ENCODE results near the gene CD40LG. TPM values are rescaled to one million over a fixed set of nuclear protein-coding genes. Genes with fewer than 3 reads are reported as not detected.

The CD40LG gene
- total and polyA plus RNA-seq, 2 experiments from 2014 or later: not detected

GRCh38 chrX:136689436-136689835 lies 41.5 kb downstream of the CD40LG start:
- Histone ChIP-seq H3K9me2 (ENCODE audit: insufficient read depth) (no peaks in the 10 kb centered on the region), H3K4me1 (ENCODE audit: insufficient read depth) (peaks cover 6% of the 10 kb centered on the region; the same call in 1 of the 2 replicates), H3K27ac (no peak overlapping the region), H3K9ac (no peak overlapping the region), H3K79me2 (ENCODE audit: insufficient read depth) (no peaks in the 10 kb centered on the region), H4K20me1 (ENCODE audit: insufficient read depth) (no peaks in the 10 kb centered on the region), H3K36me3 (ENCODE audit: low read depth) (no peaks in the 10 kb centered on the region), H3F3A (ENCODE audit: insufficient read depth) (no peaks in the 10 kb centered on the region), H3K27me3 (replicated peaks; ENCODE audit: insufficient read depth) (no peaks in the 10 kb centered on the region), H3K4me2 (ENCODE audit: unreplicated experiment) (no peak overlapping the region), H3K4me3 (no peak overlapping the region), H2AFZ (no peak overlapping the region), H3K9me3 (ENCODE audit: low read depth) (no peaks in the 10 kb centered on the region)
- WGBS, 2 experiments (ENCODE audit: low coverage in 1 of 2, low lambda C conversion rate in 2 of 2, missing lambda C conversion rate in 2 of 2): 53 to 66% methylated on average over 6 of the region's 6 CpGs
- no peak for TF ChIP-seq EZH2 (IDR thresholded peaks at IDR 0.05; ENCODE audit: insufficient read depth, poor library complexity, severe bottlenecking)
- no peak for TF ChIP-seq EZH2phosphoT487 (IDR thresholded peaks at IDR 0.05; ENCODE audit: insufficient read depth, low read depth)
- no peak for DNase-seq
- in situ Hi-C loops (cut with MboI): no loop called here

GRCh38 chrX:136691028-136691809 lies 43.3 kb downstream of the CD40LG start:
- 75 to 79% methylated on average over 3 of the region's 3 CpGs for WGBS, 2 experiments (ENCODE audit: low coverage in 1 of 2, low lambda C conversion rate in 2 of 2, missing lambda C conversion rate in 2 of 2)
- no peak overlapping the region for H3K27ac ChIP-seq
- no peaks in the 10 kb centered on the region for H4K20me1 ChIP-seq (ENCODE audit: insufficient read depth)
- H3K9ac ChIP-seq: no peak overlapping the region
- in situ Hi-C loops (cut with MboI): no loop called here
- no peak overlapping the region for H3K4me3 ChIP-seq
- no peak overlapping the region for H3K4me2 ChIP-seq (ENCODE audit: unreplicated experiment)
- no peaks in the 10 kb centered on the region for H3K27me3 ChIP-seq (replicated peaks; ENCODE audit: insufficient read depth)
- no peaks in the 10 kb centered on the region for H3K9me3 ChIP-seq (ENCODE audit: low read depth)
- H3K4me1 ChIP-seq (ENCODE audit: insufficient read depth): peaks cover 6% of the 10 kb centered on the region; the same call in 1 of the 2 replicates
- no peak for DNase-seq
- H3K79me2 ChIP-seq (ENCODE audit: insufficient read depth): no peaks in the 10 kb centered on the region
- TF ChIP-seq EZH2phosphoT487 (IDR thresholded peaks at IDR 0.05; ENCODE audit: insufficient read depth, low read depth) (no peak), EZH2 (IDR thresholded peaks at IDR 0.05; ENCODE audit: insufficient read depth, poor library complexity, severe bottlenecking) (no peak)
- no peak overlapping the region for H2AFZ ChIP-seq
- no peaks in the 10 kb centered on the region for H3K36me3 ChIP-seq (ENCODE audit: low read depth)
- no peaks in the 10 kb centered on the region for H3K9me2 ChIP-seq (ENCODE audit: insufficient read depth)
- no peaks in the 10 kb centered on the region for H3F3A ChIP-seq (ENCODE audit: insufficient read depth)

GRCh38 chrX:136692271-136692670 lies 44.3 kb downstream of the CD40LG start:
- no peaks in the 10 kb centered on the region for H3K36me3 ChIP-seq (ENCODE audit: low read depth)
- H4K20me1 ChIP-seq (ENCODE audit: insufficient read depth): no peaks in the 10 kb centered on the region
- no peak overlapping the region for H3K9ac ChIP-seq
- no peak overlapping the region for H2AFZ ChIP-seq
- no peaks in the 10 kb centered on the region for H3F3A ChIP-seq (ENCODE audit: insufficient read depth)
- H3K27me3 ChIP-seq (replicated peaks; ENCODE audit: insufficient read depth): no peaks in the 10 kb centered on the region
- no peak overlapping the region for H3K4me2 ChIP-seq (ENCODE audit: unreplicated experiment)
- no peaks in the 10 kb centered on the region for H3K9me3 ChIP-seq (ENCODE audit: low read depth)
- no peak overlapping the region for H3K27ac ChIP-seq
- DNase-seq: peak; percentile 23
- no peaks in the 10 kb centered on the region for H3K79me2 ChIP-seq (ENCODE audit: insufficient read depth)
- no peaks in the 10 kb centered on the region for H3K9me2 ChIP-seq (ENCODE audit: insufficient read depth)
- peaks cover 6% of the 10 kb centered on the region; the same call in 1 of the 2 replicates for H3K4me1 ChIP-seq (ENCODE audit: insufficient read depth)
- H3K4me3 ChIP-seq: no peak overlapping the region
- 91 to 92% methylated on average over 4 of the region's 4 CpGs for WGBS, 2 experiments (ENCODE audit: low coverage in 1 of 2, low lambda C conversion rate in 2 of 2, missing lambda C conversion rate in 2 of 2)
- TF ChIP-seq EZH2 (IDR thresholded peaks at IDR 0.05; ENCODE audit: insufficient read depth, poor library complexity, severe bottlenecking) (no peak), EZH2phosphoT487 (IDR thresholded peaks at IDR 0.05; ENCODE audit: insufficient read depth, low read depth) (no peak)
- in situ Hi-C loops (cut with MboI): no loop called here

GRCh38 chrX:136694431-136695087 lies 46.6 kb downstream of the CD40LG start:
- no peaks in the 10 kb centered on the region for H3F3A ChIP-seq (ENCODE audit: insufficient read depth)
- no peaks in the 10 kb centered on the region for H3K36me3 ChIP-seq (ENCODE audit: low read depth)
- in situ Hi-C loops (cut with MboI): no loop called here
- H3K79me2 ChIP-seq (ENCODE audit: insufficient read depth): no peaks in the 10 kb centered on the region
- H3K4me1 ChIP-seq (ENCODE audit: insufficient read depth): peaks cover 3% of the 10 kb centered on the region; the same call in 1 of the 2 replicates
- no peaks in the 10 kb centered on the region for H3K27me3 ChIP-seq (replicated peaks; ENCODE audit: insufficient read depth)
- no peak for TF ChIP-seq EZH2phosphoT487 (IDR thresholded peaks at IDR 0.05; ENCODE audit: insufficient read depth, low read depth)
- TF ChIP-seq EZH2 (IDR thresholded peaks at IDR 0.05; ENCODE audit: insufficient read depth, poor library complexity, severe bottlenecking): no peak
- no peak overlapping the region for H2AFZ ChIP-seq
- H4K20me1 ChIP-seq (ENCODE audit: insufficient read depth): no peaks in the 10 kb centered on the region
- WGBS, 2 experiments (ENCODE audit: low coverage in 1 of 2, low lambda C conversion rate in 2 of 2, missing lambda C conversion rate in 2 of 2): 52 to 53% methylated on average over 7 to 8 of the region's 8 CpGs
- no peaks in the 10 kb centered on the region for H3K9me2 ChIP-seq (ENCODE audit: insufficient read depth)
- no peak overlapping the region for H3K4me2 ChIP-seq (ENCODE audit: unreplicated experiment)
- no peak overlapping the region for H3K4me3 ChIP-seq
- peak; percentile 62 for DNase-seq
- H3K9me3 ChIP-seq (ENCODE audit: low read depth): no peaks in the 10 kb centered on the region
- H3K27ac ChIP-seq: no peak overlapping the region
- no peak overlapping the region for H3K9ac ChIP-seq
